ENCODE measurements around the gene RAI1. TPM values are rescaled to one million over a fixed set of nuclear protein-coding genes. Genes with fewer than 3 reads are reported as not detected.

Gene RAI1
- total RNA-seq, 1 experiment from 2014 or later: 86.3 TPM

DNA sequence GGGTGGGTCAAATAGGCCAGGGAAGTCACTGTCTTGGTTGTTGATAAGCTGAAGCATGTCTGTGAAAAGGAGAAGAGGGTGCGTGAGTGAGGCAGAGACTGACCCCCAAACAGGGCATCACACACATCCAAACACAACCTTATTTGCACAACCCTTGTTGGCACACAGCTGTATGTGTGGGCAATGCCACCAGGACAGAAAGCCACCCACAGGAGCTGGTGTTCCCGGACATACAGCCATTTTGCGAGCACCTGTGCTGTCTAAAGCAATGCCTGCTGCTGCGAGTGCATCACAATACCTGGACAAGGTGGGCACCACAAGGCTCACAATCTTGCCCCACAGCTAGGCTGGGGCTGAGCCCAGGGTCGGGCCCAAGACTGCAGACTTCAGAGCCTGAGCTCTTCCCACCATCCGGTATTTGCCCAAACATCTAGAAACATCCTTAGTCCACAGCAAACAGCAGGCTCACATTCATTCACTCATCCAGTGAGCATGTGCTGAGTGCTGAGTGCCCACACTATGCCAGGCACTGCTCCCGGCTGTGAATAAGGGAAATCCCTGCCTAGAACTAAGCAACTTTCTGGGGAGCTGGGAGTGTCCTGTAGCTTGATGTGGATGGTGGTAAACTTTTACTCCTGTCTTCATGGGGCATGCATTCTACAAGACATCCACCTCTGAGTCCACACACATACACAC, 139.4 kb downstream of the RAI1 start:
- no peaks in the 10 kb centered on the region for H3K9me2 ChIP-seq (ENCODE audit: insufficient read depth)
- H3K4me2 ChIP-seq: peak overlapping the region; percentile 92
- POLR2A ChIA-PET (ENCODE audit: unreplicated experiment): interaction anchor here (0.6 to 1.2 kb wide), 3 partner anchors 15 to 152 kb away, joined by 4 to 9 read pairs (median 5); partner anchors contain the start of gene DRC3
- TF ChIP-seq, protein P1, sequence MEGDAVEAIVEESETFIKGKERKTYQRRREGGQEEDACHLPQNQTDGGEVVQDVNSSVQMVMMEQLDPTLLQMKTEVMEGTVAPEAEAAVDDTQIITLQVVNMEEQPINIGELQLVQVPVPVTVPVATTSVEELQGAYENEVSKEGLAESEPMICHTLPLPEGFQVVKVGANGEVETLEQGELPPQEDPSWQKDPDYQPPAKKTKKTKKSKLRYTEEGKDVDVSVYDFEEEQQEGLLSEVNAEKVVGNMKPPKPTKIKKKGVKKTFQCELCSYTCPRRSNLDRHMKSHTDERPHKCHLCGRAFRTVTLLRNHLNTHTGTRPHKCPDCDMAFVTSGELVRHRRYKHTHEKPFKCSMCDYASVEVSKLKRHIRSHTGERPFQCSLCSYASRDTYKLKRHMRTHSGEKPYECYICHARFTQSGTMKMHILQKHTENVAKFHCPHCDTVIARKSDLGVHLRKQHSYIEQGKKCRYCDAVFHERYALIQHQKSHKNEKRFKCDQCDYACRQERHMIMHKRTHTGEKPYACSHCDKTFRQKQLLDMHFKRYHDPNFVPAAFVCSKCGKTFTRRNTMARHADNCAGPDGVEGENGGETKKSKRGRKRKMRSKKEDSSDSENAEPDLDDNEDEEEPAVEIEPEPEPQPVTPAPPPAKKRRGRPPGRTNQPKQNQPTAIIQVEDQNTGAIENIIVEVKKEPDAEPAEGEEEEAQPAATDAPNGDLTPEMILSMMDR (conservative IDR thresholded peaks at IDR 0.05): no peak
- no peak for TF ChIP-seq EZH2 (IDR thresholded peaks at IDR 0.05; ENCODE audit: low read depth)
- no peaks in the 10 kb centered on the region for H3K9me3 ChIP-seq (ENCODE audit: insufficient read depth, low read depth)
- no peak overlapping the region for H2AFZ ChIP-seq
- peak overlapping the region; percentile 45 for H3K27ac ChIP-seq
- CTCF ChIA-PET: interaction anchor here (0.6 to 1.6 kb wide), 3 partner anchors 9 to 229 kb away, joined by 3 to 6 read pairs (median 4); no protein-coding TSS in a partner anchor
- DNase-seq: no peak
- H4K20me1 ChIP-seq (ENCODE audit: insufficient read depth): peaks cover 68% of the 10 kb centered on the region
- intact Hi-C loops (cut with micrococcal nuclease; ENCODE audit: unreplicated experiment): loop anchor here (5.0 kb wide), 1 partner anchor 217 kb away; the partner anchor contains the start of genes ATPAF2 and GID4
- H3K36me3 ChIP-seq (ENCODE audit: low read depth): peaks cover 45% of the 10 kb centered on the region
- no peaks in the 10 kb centered on the region for H3K27me3 ChIP-seq (ENCODE audit: insufficient read depth, low read depth)
- H3K4me3 ChIP-seq: no peak overlapping the region
- H3F3A ChIP-seq (ENCODE audit: insufficient read depth, low read depth): peaks cover 74% of the 10 kb centered on the region
- no TSS peak for BruUV-seq (replicated peaks)
- H3K4me1 ChIP-seq (replicated peaks; ENCODE audit: insufficient read depth): peaks cover 73% of the 10 kb centered on the region
- peaks cover 81% of the 10 kb centered on the region for H3K79me2 ChIP-seq (ENCODE audit: low read depth)

DNA sequence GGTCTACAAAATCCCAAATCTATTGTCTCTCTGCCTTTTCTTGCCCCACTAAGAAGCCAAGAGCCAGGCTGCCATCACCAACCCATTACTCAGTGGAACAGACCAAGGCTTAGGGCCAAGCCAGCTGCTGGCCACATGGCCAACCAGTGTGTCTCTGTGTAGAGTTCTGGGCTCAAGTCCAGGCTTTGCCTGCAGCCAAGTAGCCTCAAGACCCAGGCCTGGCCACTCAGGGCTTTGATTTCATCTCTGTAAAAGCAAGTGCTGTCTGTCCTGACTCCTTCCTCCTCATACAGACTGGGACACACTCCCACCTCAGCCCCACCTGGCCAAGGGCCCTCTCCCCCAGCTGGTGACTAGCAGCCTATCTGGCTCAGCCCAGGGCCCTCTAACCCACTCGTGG, 140.9 kb downstream of the RAI1 start:
- Histone ChIP-seq H4K20me1 (ENCODE audit: insufficient read depth) (peaks cover 64% of the 10 kb centered on the region), H3K9me3 (ENCODE audit: insufficient read depth, low read depth) (no peaks in the 10 kb centered on the region), H3K4me3 (peak overlapping the region; percentile 52; the same call in 1 of the 2 replicates), H3K36me3 (ENCODE audit: low read depth) (peaks cover 36% of the 10 kb centered on the region), H2AFZ (no peak overlapping the region), H3K9me2 (ENCODE audit: insufficient read depth) (no peaks in the 10 kb centered on the region), H3K4me2 (peak overlapping the region; percentile 92), H3F3A (ENCODE audit: insufficient read depth, low read depth) (peaks cover 80% of the 10 kb centered on the region), H3K27ac (peak overlapping the region; percentile 45), H3K4me1 (replicated peaks; ENCODE audit: insufficient read depth) (peaks cover 89% of the 10 kb centered on the region), H3K79me2 (ENCODE audit: low read depth) (peaks cover 86% of the 10 kb centered on the region), H3K27me3 (ENCODE audit: insufficient read depth, low read depth) (no peaks in the 10 kb centered on the region)
- CTCF ChIA-PET: no interaction called here
- intact Hi-C loops (cut with micrococcal nuclease; ENCODE audit: unreplicated experiment): loop anchor here (5.0 kb wide), 1 partner anchor 215 kb away; the partner anchor contains the start of genes ATPAF2 and GID4
- DNase-seq: no peak
- TF ChIP-seq EZH2 (IDR thresholded peaks at IDR 0.05; ENCODE audit: low read depth): no peak
- TF ChIP-seq, protein P1 (conservative IDR thresholded peaks at IDR 0.05): no peak
- POLR2A ChIA-PET (ENCODE audit: unreplicated experiment): interaction anchor here (0.6 to 0.7 kb wide), 2 partner anchors 10 to 14 kb away, joined by 3 to 4 read pairs; no protein-coding TSS in a partner anchor
- BruUV-seq (replicated peaks): no TSS peak

DNA sequence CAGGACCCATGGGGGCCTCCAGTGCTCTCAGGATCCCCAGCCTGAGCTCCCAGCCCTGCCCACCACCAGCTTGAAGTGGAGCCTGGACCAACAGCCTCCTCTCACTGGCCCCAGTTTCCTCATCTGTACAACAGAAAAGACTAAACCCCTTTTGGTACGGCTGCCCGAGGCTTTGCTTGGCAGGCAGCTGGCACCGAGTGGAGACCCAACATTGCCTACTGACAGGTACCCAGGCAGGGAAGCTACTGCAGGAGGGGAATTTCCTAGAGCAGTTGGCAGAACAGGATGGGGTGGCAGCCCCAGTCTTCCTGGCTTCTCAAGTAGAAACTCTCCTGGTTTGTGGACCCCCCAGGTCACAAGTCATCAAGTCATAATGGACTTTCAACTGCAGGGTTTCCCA, 141.4 kb downstream of the RAI1 start:
- peak overlapping the region; percentile 52; the same call in 1 of the 2 replicates for H3K4me3 ChIP-seq
- BruUV-seq (replicated peaks): no TSS peak
- TF ChIP-seq, protein P1 (conservative IDR thresholded peaks at IDR 0.05): no peak
- TF ChIP-seq EZH2 (IDR thresholded peaks at IDR 0.05; ENCODE audit: low read depth): no peak
- peaks cover 93% of the 10 kb centered on the region for H3K4me1 ChIP-seq (replicated peaks; ENCODE audit: insufficient read depth)
- H4K20me1 ChIP-seq (ENCODE audit: insufficient read depth): peaks cover 64% of the 10 kb centered on the region
- intact Hi-C loops (cut with micrococcal nuclease; ENCODE audit: unreplicated experiment): loop anchor here (1.0 to 5.0 kb wide), 2 partner anchors 18 to 215 kb away; partner anchors contain the start of genes ATPAF2 and GID4
- peak overlapping the region; percentile 92 for H3K4me2 ChIP-seq
- peak overlapping the region; percentile 45 for H3K27ac ChIP-seq
- DNase-seq: no peak
- H3K27me3 ChIP-seq (ENCODE audit: insufficient read depth, low read depth): no peaks in the 10 kb centered on the region
- no peaks in the 10 kb centered on the region for H3K9me3 ChIP-seq (ENCODE audit: insufficient read depth, low read depth)
- H3K79me2 ChIP-seq (ENCODE audit: low read depth): peaks cover 86% of the 10 kb centered on the region
- H3F3A ChIP-seq (ENCODE audit: insufficient read depth, low read depth): peaks cover 80% of the 10 kb centered on the region
- H3K36me3 ChIP-seq (ENCODE audit: low read depth): peaks cover 34% of the 10 kb centered on the region
- ChIA-PET CTCF (no interaction called here), POLR2A (ENCODE audit: unreplicated experiment) (interaction anchor here (0.6 to 0.7 kb wide), 2 partner anchors 9 to 14 kb away, joined by 3 to 4 read pairs; no protein-coding TSS in a partner anchor)
- no peak overlapping the region for H2AFZ ChIP-seq
- no peaks in the 10 kb centered on the region for H3K9me2 ChIP-seq (ENCODE audit: insufficient read depth)

Measured in PC-9 (cell line).